Stomach (tissue), 9 donors: Measurements from ENCODE around the gene BCAS3. TPM values are rescaled to one million over a fixed set of nuclear protein-coding genes. Genes with fewer than 3 reads are reported as not detected.

Experiments
- DNase-seq, 2 donors: peaks; one replicate each; pipeline versions ENCODE4 v3.0.0 to v3.0.0-alpha.2; 2013 to 2019
- H3K27ac ChIP-seq, 5 donors: fragments of 200-600 bp in 4 of 5; sonication (generic) in 4 of 5; one replicate each; pipeline ENCODE4 v1.5.1; 2013 to 2019; ENCODE audit warnings: mild to moderate bottlenecking in 1 of 5, moderate library complexity in 1 of 5
- H3K27me3 ChIP-seq, 3 donors: fragments of 200-600 bp; sonication (generic); one replicate each; pipeline ENCODE4 v1.5.1; 2017 to 2019; ENCODE audit warnings: mixed run types in 1 of 3
- H3K36me3 ChIP-seq, 4 donors: fragments of 200-600 bp; sonication (generic); 1 replicate in 3 of 4; 2 replicates in 1 of 4; pipeline ENCODE4 v1.5.1; 2016 to 2019
- H3K4me1 ChIP-seq, 4 donors: fragments of 200-600 bp; sonication (generic); one replicate each; pipeline ENCODE4 v1.5.1; 2016 to 2019
- H3K4me3 ChIP-seq, 4 donors: fragments of 200-600 bp; sonication (generic) in 3 of 4; one replicate each; pipeline ENCODE4 v1.5.1; 2016 to 2019; ENCODE audit warnings: mild to moderate bottlenecking in 1 of 4
- H3K9me3 ChIP-seq, 4 donors: fragments of 200-600 bp; sonication (generic); one replicate each; pipeline ENCODE4 v1.5.1; 2016 to 2019
- CTCF ChIP-seq, 7 experiments: fragments of 450-650 bp in 4 of 7; fragments of 200-600 bp in 3 of 7; sonication (generic) in 3 of 7; IDR thresholded peaks; one replicate each; pipeline ENCODE4 v1.5.1; 2016 to 2019; ENCODE audit warnings: antibody characterized with exemption in 7 of 7, control low read depth in 2 of 7, mild to moderate bottlenecking in 1 of 7
- EP300 ChIP-seq: sonication (generic); formaldehyde crosslinking; IDR thresholded peaks from one replicate; pipeline ENCODE4 v1.6.1; 2017; ENCODE audit warnings: antibody characterized with exemption
- POLR2A ChIP-seq, 4 donors: fragments of 450-650 bp; IDR thresholded peaks; one replicate each; pipeline ENCODE4 v1.6.1; 2016; ENCODE audit warnings: antibody characterized with exemption in 4 of 4, control low read depth in 2 of 4, mild to moderate bottlenecking in 1 of 4, moderate library complexity in 1 of 4
- POLR2AphosphoS5 ChIP-seq, 3 donors: sonication (generic); formaldehyde crosslinking; IDR thresholded peaks; one replicate each; pipeline ENCODE4 v1.6.1; 2016; ENCODE audit warnings: antibody characterized with exemption in 3 of 3
- WGBS, 5 donors: extraction: QIAGEN DNeasy Blood & Tissue Kit in 3 of 5; methylation state at CpG; one replicate each; pipeline versions ENCODE4 v1.1.5 to v1.1.7; 2013 to 2018; 5-methylcytosine and 5-hydroxymethylcytosine counted together
- intact Hi-C: fragments of 100-400 bp; cut with DNase I; formaldehyde crosslinking; loops from one replicate; pipeline ENCODE4 v1.15.1; 2023; ENCODE audit warnings: low total_unique reads
- polyA plus RNA-seq, 3 donors: library from polyadenylated mRNA; stranded (reverse); fragments of 200-250 nt; gene quantifications; one replicate each; pipeline ENCODE4 v1.2.3, GENCODE V29; 2013
- total RNA-seq, 5 donors: library from RNA; depleted of rRNA; stranded (reverse); fragments of >200 nt; gene quantifications; one replicate each; pipeline versions ENCODE4 v1.1.0 to v1.2.3, GENCODE V29; 2014 to 2016
- donor health status: healthy with polysubstance abuse.
- donor health status: Bipolar disorder and iron deficiency.
- donor health status: healthy.

Gene BCAS3
- total and polyA plus RNA-seq, 8 donors, result 4.9 to 150 (median 25.3) TPM

DNA sequence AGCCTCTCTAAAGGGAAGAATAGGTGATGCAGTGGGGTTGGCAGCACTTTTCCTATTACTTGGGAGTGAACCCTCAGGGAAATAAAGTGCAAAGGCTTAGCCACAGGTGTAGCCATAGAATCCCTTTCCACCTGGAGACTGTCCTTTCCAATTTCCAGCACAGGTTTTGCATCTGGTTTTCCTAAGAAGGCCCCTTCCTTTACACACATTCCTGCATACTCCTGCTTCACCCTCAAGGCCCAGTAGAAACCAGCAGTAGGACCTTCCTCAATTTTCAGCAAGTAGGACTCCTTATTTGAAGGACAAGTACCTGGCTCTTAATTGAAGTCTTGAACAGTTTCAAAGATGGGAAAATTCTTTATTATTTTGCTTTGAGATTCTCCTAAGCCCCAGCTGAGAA, 550.2 kb downstream of the BCAS3 start:
- TF ChIP-seq POLR2A (IDR thresholded peaks at IDR 0.05) (no peak), CTCF (IDR thresholded peaks at IDR 0.05) (no peak), POLR2AphosphoS5 (IDR thresholded peaks at IDR 0.05) (no peak), EP300 (no peak)
- no peak overlapping the region for H3K4me3 ChIP-seq
- H3K27me3 ChIP-seq, result no peaks in the 10 kb centered on the region
- no peak for DNase-seq
- no peaks in the 10 kb centered on the region for H3K9me3 ChIP-seq
- intact Hi-C loops, result no loop called here
- no peak overlapping the region for H3K27ac ChIP-seq
- H3K36me3 ChIP-seq, result no peaks in the 10 kb centered on the region
- peaks cover 0 to 5% (median 0%) of the 10 kb centered on the region in 4 donors for H3K4me1 ChIP-seq

DNA sequence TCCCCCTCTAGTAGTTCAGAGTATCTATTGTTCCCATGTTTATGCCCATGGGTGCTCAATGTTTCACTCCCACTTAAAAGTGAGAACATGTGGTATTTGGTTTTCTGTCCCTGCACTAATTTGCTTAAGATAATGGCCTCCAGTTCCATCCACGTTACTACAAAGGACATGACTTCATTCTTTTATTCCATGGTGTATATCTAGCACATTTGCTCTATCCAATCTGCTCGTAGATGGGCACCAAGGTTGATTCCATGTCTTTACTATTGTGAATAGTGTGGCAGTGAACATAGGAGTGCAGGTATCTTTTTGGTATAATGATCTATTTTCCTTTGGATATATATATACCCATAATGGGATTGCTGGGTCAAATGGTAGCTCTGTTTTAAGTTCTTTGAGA, 552.8 kb downstream of the BCAS3 start:
- Histone ChIP-seq H3K4me3 (no peak overlapping the region), H3K9me3 (no peaks in the 10 kb centered on the region), H3K27ac (no peak overlapping the region), H3K4me1 (peaks cover 0 to 13% (median 6%) of the 10 kb centered on the region in 4 donors), H3K36me3 (no peaks in the 10 kb centered on the region), H3K27me3 (no peaks in the 10 kb centered on the region)
- intact Hi-C loops, result no loop called here
- TF ChIP-seq EP300, result no peak
- TF ChIP-seq POLR2AphosphoS5 (IDR thresholded peaks at IDR 0.05), result no peak
- no peak for TF ChIP-seq CTCF (IDR thresholded peaks at IDR 0.05)
- no peak for TF ChIP-seq POLR2A (IDR thresholded peaks at IDR 0.05)
- DNase-seq, result no peak
- 39 to 72% (median 61%) methylated on average over 2 of the region's 2 CpGs for WGBS, 5 donors

GRCh38 chr17:61230972-61231820, 553.5 kb downstream of the BCAS3 start:
- H3K36me3 ChIP-seq, result no peaks in the 10 kb centered on the region
- no peaks in the 10 kb centered on the region for H3K9me3 ChIP-seq

DNA sequence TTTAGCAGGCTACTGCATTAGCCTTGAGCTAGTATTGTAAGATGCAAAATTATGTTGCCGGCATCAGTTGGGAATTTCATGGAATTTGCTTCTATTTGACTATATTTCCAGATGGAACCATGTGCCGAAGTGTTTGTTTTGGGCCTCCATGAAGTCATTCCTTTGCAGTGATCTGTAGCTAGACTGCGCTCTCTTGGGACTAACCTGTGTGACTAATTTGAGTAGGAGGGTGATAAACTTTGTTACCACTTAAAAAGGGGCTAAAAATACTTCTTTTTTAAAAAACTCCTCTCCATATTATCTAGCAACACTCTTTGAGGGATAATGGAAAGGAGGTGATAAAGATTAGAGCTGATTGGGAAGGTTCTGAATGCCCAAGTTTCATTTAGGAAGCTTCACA, 555.2 kb downstream of the BCAS3 start:
- intact Hi-C loops, result no loop called here
- 82 to 92% (median 87%) methylated on average over 3 of the region's 3 CpGs for whole genome bisulfite sequencing, 5 donors
- Histone ChIP-seq H3K4me1 (peaks cover 4 to 23% (median 14%) of the 10 kb centered on the region in 4 donors), H3K27me3 (no peaks in the 10 kb centered on the region), H3K4me3 (no peak overlapping the region), H3K36me3 (no peaks in the 10 kb centered on the region), H3K9me3 (peaks cover 0 to 3% (median 0%) of the 10 kb centered on the region in 4 donors), H3K27ac (no peak overlapping the region)
- DNase-seq, result no peak
- no peak for TF ChIP-seq POLR2A (IDR thresholded peaks at IDR 0.05)
- TF ChIP-seq EP300, result no peak
- no peak for TF ChIP-seq CTCF (IDR thresholded peaks at IDR 0.05)
- no peak for TF ChIP-seq POLR2AphosphoS5 (IDR thresholded peaks at IDR 0.05)

More at GRCh38 chr17:61230972-61231820, 553.5 kb downstream of the BCAS3 start:
- Histone ChIP-seq H3K4me1 (peaks cover 4 to 20% (median 13%) of the 10 kb centered on the region in 4 donors), H3K27me3 (no peaks in the 10 kb centered on the region), H3K4me3 (no peak overlapping the region), H3K27ac (no peak overlapping the region)
- intact Hi-C loops, result no loop called here
- TF ChIP-seq CTCF (IDR thresholded peaks at IDR 0.05), result no peak
- no peak for TF ChIP-seq POLR2AphosphoS5 (IDR thresholded peaks at IDR 0.05)
- no peak for TF ChIP-seq EP300
- no peak for TF ChIP-seq POLR2A (IDR thresholded peaks at IDR 0.05)
- WGBS, 5 donors, result 33 to 64% (median 57%) methylated on average over 4 of the region's 4 CpGs
- no peak for DNase-seq
